Endothelial cell of umbilical vein (primary cell): ENCODE data around the gene ABCB10. TPM values are rescaled to one million over a fixed set of nuclear protein-coding genes. Genes with fewer than 3 reads are reported as not detected.
"Not testable (repeated sequence)": the region's sequence is repeated elsewhere in the genome, so short reads cannot be mapped to it uniquely, and the experiment has no call there.

Experiments used
- BruUV-seq: library from RNA; stranded (reverse); fragments of 400-500 nt; replicated peaks from 2 replicates; lab custom pipeline; 2021; lab: Mats Ljungman, UMichigan
- CTCF ChIA-PET: fragments of 300-600, 350-600 bp; sonication (Branson Sonifier 250); formaldehyde crosslinking; loops from one replicate; lab custom pipeline; 2021; ENCODE audit warnings: antibody characterized with exemption, inconsistent platforms; lab: Charles Lee
- POLR2A ChIA-PET: fragments of 300-600, 350-600 bp; sonication (Branson Sonifier 250); formaldehyde crosslinking; loops from one replicate; lab custom pipeline; 2021; ENCODE audit warnings: antibody characterized with exemption, inconsistent platforms; lab: Charles Lee
- DNase-seq: peaks from one replicate; pipeline ENCODE4 v3.0.0-alpha.2; 2011; ENCODE audit warnings: low read depth, low spot score
- FAIRE-seq: peaks from 2 replicates; lab custom pipeline; 2011; peaks lifted over from hg19 to GRCh38; lab: Jason Lieb, UNC
- H2AFZ ChIP-seq: 2 replicates; pipeline ENCODE4 v1.6.0; 2012; ENCODE audit warnings: low read depth, low read length, control low read depth, inconsistent platforms
- H3K27ac ChIP-seq: 2 replicates; pipeline ENCODE4 v1.5.1; 2011; ENCODE audit warnings: low read depth, mild to moderate bottlenecking, control low read depth, low read length, moderate library complexity; ENCODE audit not compliant: insufficient read depth
- H3K27me3 ChIP-seq, 2 experiments: 2 replicates each; pipeline versions ENCODE4 v1.6.0 to v1.6.1; 2011; ENCODE audit warnings: low read length in 2 of 2, mixed read lengths in 1 of 2; ENCODE audit not compliant: control insufficient read depth in 2 of 2, insufficient read depth in 2 of 2
- H3K36me3 ChIP-seq, 2 experiments: 2 replicates in 1 of 2; 3 replicates in 1 of 2; pipeline ENCODE4 v1.5.1; 2011; ENCODE audit warnings: low read length in 2 of 2, mild to moderate bottlenecking in 1 of 2, moderate library complexity in 1 of 2; ENCODE audit not compliant: control insufficient read depth in 2 of 2, insufficient read depth in 2 of 2; ENCODE audit errors: extremely low read depth in 1 of 2
- H3K4me1 ChIP-seq: 3 replicates; pipeline ENCODE4 v1.5.1; 2011; ENCODE audit warnings: mild to moderate bottlenecking, low read length; ENCODE audit not compliant: control insufficient read depth, insufficient read depth; ENCODE audit errors: extremely low read depth
- H3K4me2 ChIP-seq: 2 replicates; pipeline ENCODE4 v1.6.1; 2011; ENCODE audit warnings: low read length, control low read depth, mixed read lengths; ENCODE audit not compliant: insufficient read depth
- H3K4me3 ChIP-seq, 3 experiments: fragments of 200-600 bp in 1 of 3; sonication (generic), shearing (Covaris generic) in 1 of 3; replicated peaks in 1 of 3; 2 replicates each; pipeline ENCODE4 v1.5.1; 2011 to 2016; ENCODE audit warnings: control low read depth in 3 of 3, low read length in 3 of 3, mild to moderate bottlenecking in 2 of 3, inconsistent platforms in 1 of 3, low read depth in 1 of 3, moderate library complexity in 1 of 3; ENCODE audit not compliant: insufficient read depth in 1 of 3
- H3K79me2 ChIP-seq: 2 replicates; pipeline ENCODE4 v1.6.0; 2012; ENCODE audit warnings: low read length, inconsistent platforms; ENCODE audit not compliant: control insufficient read depth, insufficient read depth
- H3K9ac ChIP-seq: replicated peaks from 2 replicates; pipeline ENCODE3; 2011; ENCODE audit warnings: low read length, control low read depth; ENCODE audit not compliant: insufficient read depth; ENCODE audit errors: extremely low read depth
- H3K9me1 ChIP-seq: replicated peaks from 3 replicates; pipeline ENCODE4 v1.6.0; 2011; ENCODE audit warnings: mild to moderate bottlenecking, low read length; ENCODE audit not compliant: control insufficient read depth, insufficient read depth; ENCODE audit errors: extremely low read depth
- H3K9me3 ChIP-seq: replicated peaks from 2 replicates; pipeline ENCODE4 v1.5.1; 2012; ENCODE audit warnings: low read length, inconsistent platforms; ENCODE audit not compliant: control insufficient read depth, insufficient read depth
- H4K20me1 ChIP-seq: replicated peaks from 2 replicates; pipeline ENCODE3; 2011; ENCODE audit warnings: mild to moderate bottlenecking, low read length; ENCODE audit not compliant: control insufficient read depth, insufficient read depth; ENCODE audit errors: extremely low read depth
- EZH2 ChIP-seq: IDR thresholded peaks from 2 replicates; pipeline ENCODE4 v1.6.1; 2012; ENCODE audit warnings: borderline replicate concordance, low read depth, mild to moderate bottlenecking, moderate library complexity, low read length, inconsistent platforms; ENCODE audit not compliant: severe bottlenecking
- FOS ChIP-seq: IDR thresholded peaks from 2 replicates; pipeline ENCODE4 v1.6.1; 2011; ENCODE audit warnings: mild to moderate bottlenecking, low read length, moderate library complexity, borderline replicate concordance; ENCODE audit not compliant: insufficient read depth
- GATA2 ChIP-seq: IDR thresholded peaks from 2 replicates; pipeline ENCODE4 v1.7.0; 2011; ENCODE audit warnings: low read depth, mild to moderate bottlenecking, moderate library complexity, mixed read lengths, low read length; ENCODE audit not compliant: insufficient read length, insufficient read depth
- JUN ChIP-seq: IDR thresholded peaks from 2 replicates; pipeline ENCODE4 v1.6.1; 2011; ENCODE audit warnings: borderline replicate concordance, low read depth; ENCODE audit not compliant: insufficient read length, insufficient read depth
- MYC ChIP-seq: IDR thresholded peaks from one replicate; pipeline ENCODE4 v1.6.1; 2011; ENCODE audit warnings: mild to moderate bottlenecking, low read depth, low read length
- POLR2A ChIP-seq: IDR thresholded peaks from 2 replicates; pipeline ENCODE4 v1.6.1; 2012; ENCODE audit warnings: low read depth, mild to moderate bottlenecking, control low read depth, low read length
- POLR2AphosphoS5 ChIP-seq: IDR thresholded peaks from 2 replicates; pipeline ENCODE4 v1.6.1; 2012; ENCODE audit warnings: low read depth, mild to moderate bottlenecking, control low read depth, low read length, moderate library complexity; ENCODE audit not compliant: insufficient read depth
- dilution Hi-C: fragments of 300-500 bp; cut with MboI; formaldehyde crosslinking; loops from one replicate; pipeline ENCODE4 v1.15.0; 2019; ENCODE audit warnings: low sequenced_read_pairs; ENCODE audit not compliant: extremely low pct_ligation_motif_present
- intact Hi-C: fragments of 100-400 bp; cut with micrococcal nuclease; formaldehyde crosslinking; loops from one replicate; pipeline ENCODE4 v1.10.0; 2022
- polyA plus RNA-seq, 4 experiments: library from polyadenylated mRNA; depleted of rRNA in 3 of 4; stranded (reverse) in 3 of 4; unstranded in 1 of 4; fragments of >200 nt; gene quantifications; 2 replicates each; pipeline versions ENCODE4 v1.2.1 to v1.2.3, GENCODE V29; 2011 to 2012; ENCODE audit warnings: missing spikeins in 1 of 4
- total RNA-seq: library from RNA; stranded (reverse); gene quantifications from 2 replicates; pipeline ENCODE4 v1.2.3, GENCODE V29; 2021
- TF ChIP-seq, protein P1 (sequence below), 2 donors: IDR thresholded peaks; 1 replicate in 1 of 2; 2 replicates in 1 of 2; pipeline ENCODE4 v1.5.1; 2011; ENCODE audit warnings: low read length in 2 of 2, mild to moderate bottlenecking in 2 of 2, moderate library complexity in 2 of 2, control low read depth in 1 of 2, inconsistent platforms in 1 of 2, low read depth in 1 of 2; ENCODE audit not compliant: insufficient read depth in 1 of 2; ENCODE audit errors: extremely low read depth in 1 of 2
- TF ChIP-seq, protein P2 (sequence below): IDR thresholded peaks from 2 replicates; pipeline ENCODE4 v1.6.1; 2011; ENCODE audit not compliant: insufficient read depth, insufficient read length

The ABCB10 gene
- total and polyA plus RNA-seq, 2 donors (not counting 3 experiments of a cell fraction or from before 2014, with no cell fraction given), result 6.0 to 19.4 TPM

DNA sequence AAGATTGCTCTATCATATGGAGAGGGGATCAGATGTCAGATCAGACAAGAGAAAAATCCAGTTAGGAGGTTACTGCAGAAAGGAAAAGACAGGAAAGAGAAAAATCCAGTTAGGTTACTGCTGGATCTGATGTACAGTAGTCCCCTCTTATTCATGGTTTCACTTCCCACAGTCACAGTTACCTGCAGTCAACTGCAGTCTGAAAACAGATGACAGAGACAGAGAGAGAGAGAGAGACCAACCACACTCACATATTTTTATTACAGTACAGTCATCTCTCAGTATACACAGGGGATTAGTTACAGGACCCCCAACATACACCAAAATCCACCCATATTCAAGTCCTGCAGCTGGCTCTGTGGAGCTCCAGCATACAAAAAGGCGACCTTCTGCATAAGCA is 79.7 kb downstream of the ABCB10 start:
- intact Hi-C loops, result no loop called here
- Histone ChIP-seq H3K4me2 (no peak overlapping the region), H3K9me1 (no peaks in the 10 kb centered on the region), H4K20me1 (no peaks in the 10 kb centered on the region), H3K9me3 (no peaks in the 10 kb centered on the region), H3K9ac (no peak overlapping the region), H2AFZ (no peak overlapping the region), H3K27ac (no peak overlapping the region), H3K36me3 (peaks cover 14 to 19% of the 10 kb centered on the region in 2 experiments), H3K4me3 (no peak overlapping the region), H3K4me1 (no peaks in the 10 kb centered on the region), H3K79me2 (no peaks in the 10 kb centered on the region), H3K27me3 (no peaks in the 10 kb centered on the region)
- POLR2A ChIA-PET, result no interaction called here
- no TSS peak for BruUV-seq
- CTCF ChIA-PET, result interaction anchor here (1.6 to 8.2 kb wide), 2 partner anchors 220 to 814 kb away, joined by 6 to 295 read pairs; no protein-coding TSS in a partner anchor
- FAIRE-seq (no peak), DNase-seq (no peak)
- dilution Hi-C loops, result no loop called here
- TF ChIP-seq POLR2A (no peak), EZH2 (no peak), FOS (no peak), JUN (no peak), GATA2 (no peak), MYC (no peak), POLR2AphosphoS5 (no peak)
- TF ChIP-seq, protein P1, sequence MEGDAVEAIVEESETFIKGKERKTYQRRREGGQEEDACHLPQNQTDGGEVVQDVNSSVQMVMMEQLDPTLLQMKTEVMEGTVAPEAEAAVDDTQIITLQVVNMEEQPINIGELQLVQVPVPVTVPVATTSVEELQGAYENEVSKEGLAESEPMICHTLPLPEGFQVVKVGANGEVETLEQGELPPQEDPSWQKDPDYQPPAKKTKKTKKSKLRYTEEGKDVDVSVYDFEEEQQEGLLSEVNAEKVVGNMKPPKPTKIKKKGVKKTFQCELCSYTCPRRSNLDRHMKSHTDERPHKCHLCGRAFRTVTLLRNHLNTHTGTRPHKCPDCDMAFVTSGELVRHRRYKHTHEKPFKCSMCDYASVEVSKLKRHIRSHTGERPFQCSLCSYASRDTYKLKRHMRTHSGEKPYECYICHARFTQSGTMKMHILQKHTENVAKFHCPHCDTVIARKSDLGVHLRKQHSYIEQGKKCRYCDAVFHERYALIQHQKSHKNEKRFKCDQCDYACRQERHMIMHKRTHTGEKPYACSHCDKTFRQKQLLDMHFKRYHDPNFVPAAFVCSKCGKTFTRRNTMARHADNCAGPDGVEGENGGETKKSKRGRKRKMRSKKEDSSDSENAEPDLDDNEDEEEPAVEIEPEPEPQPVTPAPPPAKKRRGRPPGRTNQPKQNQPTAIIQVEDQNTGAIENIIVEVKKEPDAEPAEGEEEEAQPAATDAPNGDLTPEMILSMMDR (IDR thresholded peaks at IDR 0.05; ENCODE audit: extremely low read depth in 1 of 2, insufficient read depth in 1 of 2, low read depth in 1 of 2, low read length in 2 of 2), result no peak
- TF ChIP-seq, protein P2, sequence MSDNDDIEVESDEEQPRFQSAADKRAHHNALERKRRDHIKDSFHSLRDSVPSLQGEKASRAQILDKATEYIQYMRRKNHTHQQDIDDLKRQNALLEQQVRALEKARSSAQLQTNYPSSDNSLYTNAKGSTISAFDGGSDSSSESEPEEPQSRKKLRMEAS, result no peak

GRCh38 chr1:229475859-229476258 is 82.6 kb downstream of the ABCB10 start:
- H3K79me2 ChIP-seq, DNase-seq, H4K20me1 ChIP-seq, H3K27ac ChIP-seq, H3K4me2 ChIP-seq, H3K9ac ChIP-seq, H2AFZ ChIP-seq, POLR2A ChIA-PET, H3K9me1 ChIP-seq, dilution Hi-C loops, H3K9me3 ChIP-seq, intact Hi-C loops, H3K4me1 ChIP-seq, FAIRE-seq, BruUV-seq, H3K4me3 ChIP-seq, H3K27me3 ChIP-seq: not testable (repeated sequence)
- CTCF ChIA-PET, result interaction anchor here (0.8 kb wide), 1 partner anchor 217 kb away, joined by 3 read pairs; no protein-coding TSS in a partner anchor
- H3K36me3 ChIP-seq, result peaks cover 10 to 16% of the 10 kb centered on the region in 2 experiments
